ENCODE results near the gene HMGCS1. TPM values are rescaled to one million over a fixed set of nuclear protein-coding genes. Genes with fewer than 3 reads are reported as not detected.
"Not testable (repeated sequence)": the region's sequence is repeated elsewhere in the genome, so short reads cannot be mapped to it uniquely, and the experiment has no call there.

Gene HMGCS1
- total RNA-seq, 1 donor from 2014 or later: 42.8 TPM

- ATAC-seq: no peak
- peak; percentile 47 for DNase-seq (ENCODE audit: low spot score)
Measured at GRCh38 chr5:43313854-43314457, 744 bp upstream of the HMGCS1 start.

- peak; percentile 1 for ATAC-seq
- no peak for DNase-seq (ENCODE audit: low spot score)
Measured at GRCh38 chr5:43312699-43313034, 545 bp downstream of the HMGCS1 start.

GRCh38 chr5:43312076-43312661 is 1.0 kb downstream of the HMGCS1 start:
- DNase-seq (ENCODE audit: low spot score) (no peak), ATAC-seq (no peak)

GRCh38 chr5:43309637-43310036 is 3.6 kb downstream of the HMGCS1 start:
- no peak for DNase-seq (ENCODE audit: low spot score)
- no peak for ATAC-seq

- DNase-seq (ENCODE audit: low spot score) (no peak), ATAC-seq (no peak)
Measured at GRCh38 chr5:43309122-43309521, 4.1 kb downstream of the HMGCS1 start.

- not testable (repeated sequence) for DNase-seq (ENCODE audit: low spot score); ATAC-seq
Measured at GRCh38 chr5:43306954-43307353, 6.3 kb downstream of the HMGCS1 start.

GRCh38 chr5:43305948-43306565 is 7.2 kb downstream of the HMGCS1 start:
- ATAC-seq (peak; percentile 83), DNase-seq (ENCODE audit: low spot score) (no peak)

GRCh38 chr5:43304525-43304924 is 8.7 kb downstream of the HMGCS1 start:
- ATAC-seq (no peak), DNase-seq (ENCODE audit: low spot score) (no peak)

- DNase-seq (ENCODE audit: low spot score) (no peak), ATAC-seq (no peak)
Measured at GRCh38 chr5:43303242-43303641, 10.0 kb downstream of the HMGCS1 start.

- ATAC-seq: no peak
- DNase-seq (ENCODE audit: low spot score): no peak
Measured at GRCh38 chr5:43302481-43302880, 10.7 kb downstream of the HMGCS1 start.

- DNase-seq (ENCODE audit: low spot score): no peak
- ATAC-seq: peak; percentile 65
Measured at GRCh38 chr5:43301653-43302091, 11.5 kb downstream of the HMGCS1 start.

- no peak for DNase-seq (ENCODE audit: low spot score)
- ATAC-seq: no peak
Measured at GRCh38 chr5:43300112-43300511, 13.1 kb downstream of the HMGCS1 start.

GRCh38 chr5:43298443-43298842 is 14.8 kb downstream of the HMGCS1 start:
- no peak for ATAC-seq

GRCh38 chr5:43296835-43297234 is 16.4 kb downstream of the HMGCS1 start:
- no peak for DNase-seq (ENCODE audit: low spot score)
- ATAC-seq: no peak

More at GRCh38 chr5:43298443-43298842, 14.8 kb downstream of the HMGCS1 start:
- no peak for DNase-seq (ENCODE audit: low spot score)

- DNase-seq (ENCODE audit: low spot score) (no peak), ATAC-seq (no peak)
Measured at GRCh38 chr5:43295202-43295601, 18.0 kb downstream of the HMGCS1 start.

- no peak for DNase-seq (ENCODE audit: low spot score)
Measured at GRCh38 chr5:43294226-43294625, 19.0 kb downstream of the HMGCS1 start.

GRCh38 chr5:43290726-43291125 is 22.5 kb downstream of the HMGCS1 start:
- peak; percentile 22 for ATAC-seq
- no peak for DNase-seq (ENCODE audit: low spot score)

More at GRCh38 chr5:43294226-43294625, 19.0 kb downstream of the HMGCS1 start:
- ATAC-seq: no peak

- ATAC-seq (no peak), DNase-seq (ENCODE audit: low spot score) (no peak)
Measured at GRCh38 chr5:43288269-43288831, 24.9 kb downstream of the HMGCS1 start.

- no peak for DNase-seq (ENCODE audit: low spot score)
- ATAC-seq: no peak
Measured at GRCh38 chr5:43287493-43287892, 25.7 kb downstream of the HMGCS1 start.

- no peak for DNase-seq (ENCODE audit: low spot score)
- peak; percentile 34 for ATAC-seq
Measured at GRCh38 chr5:43286623-43287022, 26.6 kb downstream of the HMGCS1 start.

- DNase-seq (ENCODE audit: low spot score) (no peak), ATAC-seq (no peak)
Measured at GRCh38 chr5:43281840-43282658, 31.2 kb downstream of the HMGCS1 start.
